ENCODE results near the gene P3H4.

The P3H4 gene

DNA sequence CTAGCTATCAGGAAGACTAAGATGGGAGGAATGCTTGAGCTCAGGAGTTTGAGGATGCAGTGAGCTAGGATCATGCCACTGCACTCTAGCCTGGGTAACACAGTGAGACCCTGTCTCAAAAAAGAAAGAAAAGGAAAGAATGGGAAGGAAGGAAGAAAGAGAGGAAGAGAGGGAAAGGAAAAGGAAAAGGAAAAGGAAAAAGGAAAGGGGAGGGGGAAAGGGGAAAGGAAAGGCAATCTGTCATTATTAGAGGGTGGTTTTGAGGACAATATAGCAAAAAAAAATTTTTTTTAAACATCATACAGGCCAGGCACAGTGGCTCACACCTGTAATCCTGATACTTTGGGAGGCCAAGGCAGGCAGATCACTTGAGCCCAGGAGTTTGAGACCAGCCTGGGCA lies 45.6 kb downstream of the P3H4 start:
- TF ChIP-seq, protein P1, sequence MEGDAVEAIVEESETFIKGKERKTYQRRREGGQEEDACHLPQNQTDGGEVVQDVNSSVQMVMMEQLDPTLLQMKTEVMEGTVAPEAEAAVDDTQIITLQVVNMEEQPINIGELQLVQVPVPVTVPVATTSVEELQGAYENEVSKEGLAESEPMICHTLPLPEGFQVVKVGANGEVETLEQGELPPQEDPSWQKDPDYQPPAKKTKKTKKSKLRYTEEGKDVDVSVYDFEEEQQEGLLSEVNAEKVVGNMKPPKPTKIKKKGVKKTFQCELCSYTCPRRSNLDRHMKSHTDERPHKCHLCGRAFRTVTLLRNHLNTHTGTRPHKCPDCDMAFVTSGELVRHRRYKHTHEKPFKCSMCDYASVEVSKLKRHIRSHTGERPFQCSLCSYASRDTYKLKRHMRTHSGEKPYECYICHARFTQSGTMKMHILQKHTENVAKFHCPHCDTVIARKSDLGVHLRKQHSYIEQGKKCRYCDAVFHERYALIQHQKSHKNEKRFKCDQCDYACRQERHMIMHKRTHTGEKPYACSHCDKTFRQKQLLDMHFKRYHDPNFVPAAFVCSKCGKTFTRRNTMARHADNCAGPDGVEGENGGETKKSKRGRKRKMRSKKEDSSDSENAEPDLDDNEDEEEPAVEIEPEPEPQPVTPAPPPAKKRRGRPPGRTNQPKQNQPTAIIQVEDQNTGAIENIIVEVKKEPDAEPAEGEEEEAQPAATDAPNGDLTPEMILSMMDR (IDR thresholded peaks at IDR 0.05; ENCODE audit: insufficient read depth, low read depth, low read length, missing control alignments), result no peak
- no peak for DNase-seq (ENCODE audit: low read depth)

DNA sequence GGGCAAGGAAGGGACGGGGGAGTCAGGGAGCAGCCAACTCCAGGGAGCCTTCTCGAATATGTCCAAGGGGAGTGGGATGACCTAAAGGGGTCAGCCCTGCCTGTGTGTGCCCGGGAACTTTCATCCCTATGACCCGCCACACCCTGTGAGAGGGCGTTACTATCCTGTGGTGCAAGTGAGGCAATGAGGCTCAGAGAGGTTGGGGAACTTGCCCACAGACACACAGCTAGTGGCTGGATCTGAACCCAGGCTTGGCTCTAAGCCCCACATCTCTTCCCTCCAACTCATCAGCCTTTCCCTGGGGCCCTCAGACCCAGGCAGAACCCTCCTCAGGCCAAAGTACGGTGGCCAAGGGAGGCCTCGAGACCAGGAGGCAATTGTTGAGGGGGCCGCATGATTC lies 48.4 kb downstream of the P3H4 start:
- TF ChIP-seq, protein P1 (IDR thresholded peaks at IDR 0.05; ENCODE audit: insufficient read depth, low read depth, low read length, missing control alignments), result no peak
- no peak for DNase-seq (ENCODE audit: low read depth)
- no peak overlapping the region for H3K4me3 ChIP-seq (ENCODE audit: low read length)

More for the DNA sequence above, 45.6 kb downstream of the P3H4 start:
- no peak overlapping the region for H3K4me3 ChIP-seq (ENCODE audit: low read length)

DNA sequence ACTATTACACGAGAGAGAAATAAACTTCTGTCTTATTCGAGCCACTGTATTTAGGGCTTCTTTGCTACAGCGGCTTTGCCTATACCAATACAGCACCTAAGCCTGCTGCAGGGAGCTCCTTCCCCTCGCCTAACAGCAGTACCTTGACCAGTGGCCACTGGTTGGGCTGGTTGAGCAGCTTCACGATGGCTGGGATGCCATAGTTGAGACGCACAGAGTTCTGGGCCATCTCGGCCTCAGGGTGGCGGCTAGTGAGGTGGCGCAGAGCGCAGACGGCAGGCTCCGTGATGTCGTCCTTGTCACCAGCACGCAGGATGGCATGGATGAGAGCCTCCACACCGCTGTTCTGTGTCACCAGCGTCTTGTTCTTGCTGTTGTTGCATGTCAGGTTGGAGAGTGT lies 48.9 kb downstream of the P3H4 start:
- H3K4me3 ChIP-seq (ENCODE audit: low read length), result no peak overlapping the region
- TF ChIP-seq, protein P1 (IDR thresholded peaks at IDR 0.05; ENCODE audit: insufficient read depth, low read depth, low read length, missing control alignments), result no peak
- no peak for DNase-seq (ENCODE audit: low read depth)

DNA sequence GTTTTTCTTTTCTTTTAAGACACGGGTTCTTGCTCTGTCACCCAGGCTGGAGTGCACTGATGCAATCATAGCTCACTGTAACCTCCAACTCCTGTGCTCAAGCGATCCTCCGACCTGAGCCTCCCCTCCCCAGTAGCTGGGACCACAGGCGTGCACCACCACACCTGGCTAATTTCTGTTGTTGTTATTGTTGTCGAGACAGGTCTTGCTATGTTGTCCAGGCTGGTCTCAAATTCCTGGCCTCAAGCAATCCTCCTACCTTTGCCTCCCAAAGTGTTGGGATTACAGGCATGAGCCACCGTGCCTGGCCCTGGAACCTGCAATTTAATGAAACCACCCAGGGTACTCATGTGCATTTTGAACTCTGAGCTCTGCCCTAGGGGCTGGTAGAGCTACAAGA lies 49.4 kb downstream of the P3H4 start:
- DNase-seq (ENCODE audit: low read depth), result no peak
- TF ChIP-seq, protein P1 (IDR thresholded peaks at IDR 0.05; ENCODE audit: insufficient read depth, low read depth, low read length, missing control alignments), result no peak

DNA sequence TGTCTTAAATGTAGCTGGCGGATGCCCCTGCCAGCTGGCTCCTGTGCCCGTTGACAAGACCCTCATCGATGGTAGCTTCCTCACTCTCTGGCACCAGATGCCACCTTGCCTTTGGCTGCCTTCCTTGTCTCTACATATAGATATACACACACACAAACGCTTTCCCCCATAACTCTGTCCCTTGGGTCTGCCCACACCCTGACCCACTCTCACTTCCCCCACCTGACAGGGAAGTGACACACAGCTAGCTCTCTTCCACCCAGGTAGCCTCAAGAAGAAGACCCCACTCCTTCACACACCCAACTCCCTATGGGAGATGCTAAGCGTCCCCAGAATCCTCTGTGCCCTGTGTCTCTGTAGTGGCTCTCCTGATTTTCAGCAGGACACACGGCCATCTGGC lies 50.9 kb downstream of the P3H4 start:
- H3K4me3 ChIP-seq (ENCODE audit: low read length), result no peak overlapping the region
- no peak for DNase-seq (ENCODE audit: low read depth)
- TF ChIP-seq, protein P1 (IDR thresholded peaks at IDR 0.05; ENCODE audit: insufficient read depth, low read depth, low read length, missing control alignments), result no peak

More for the DNA sequence above, 49.4 kb downstream of the P3H4 start:
- no peak overlapping the region for H3K4me3 ChIP-seq (ENCODE audit: low read length)

DNA sequence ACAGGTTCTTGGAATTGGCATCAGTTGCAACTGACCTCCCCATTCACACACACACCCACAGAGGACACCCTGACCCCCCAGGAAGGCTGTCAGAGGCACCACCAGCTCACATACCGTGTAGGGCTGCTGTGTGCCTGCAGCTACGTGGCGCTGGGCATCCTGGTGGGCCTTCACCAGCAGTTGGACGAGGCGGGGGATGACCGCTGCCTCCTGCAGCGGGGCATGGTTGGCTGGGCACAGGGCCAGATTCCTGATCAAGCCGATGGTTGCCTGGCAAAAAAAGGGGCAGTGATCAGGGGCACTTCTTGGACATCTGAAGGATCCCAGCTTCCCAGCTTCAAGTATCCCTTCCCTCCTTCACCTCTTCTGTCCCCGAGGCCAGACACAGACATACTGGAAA lies 53.1 kb downstream of the P3H4 start:
- DNase-seq (ENCODE audit: low read depth), result no peak
- TF ChIP-seq, protein P1 (IDR thresholded peaks at IDR 0.05; ENCODE audit: insufficient read depth, low read depth, low read length, missing control alignments), result no peak

DNA sequence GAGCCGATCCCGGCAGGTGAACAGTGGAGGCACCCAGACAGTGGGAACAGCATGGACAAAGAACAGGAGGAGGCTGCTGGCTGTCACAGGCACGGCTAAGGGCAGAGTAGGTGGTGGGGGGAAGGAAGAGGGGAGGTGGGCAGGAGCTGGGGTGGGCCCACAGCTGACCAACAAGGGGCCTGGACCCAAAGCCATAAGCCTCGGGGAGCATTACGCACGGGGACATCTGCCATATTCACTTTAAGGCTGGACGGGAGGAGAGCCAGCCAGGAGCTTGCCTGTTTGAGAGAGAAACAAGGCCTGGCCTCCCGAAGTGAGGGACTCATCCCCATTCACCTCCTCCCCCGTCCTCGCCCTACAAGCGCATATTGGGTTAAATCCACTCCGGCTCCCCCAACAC lies 57.7 kb downstream of the P3H4 start:
- no peak for DNase-seq (ENCODE audit: low read depth)
- TF ChIP-seq, protein P1 (IDR thresholded peaks at IDR 0.05; ENCODE audit: insufficient read depth, low read depth, low read length, missing control alignments), result no peak
- H3K4me3 ChIP-seq (ENCODE audit: low read length), result no peak overlapping the region

More for the DNA sequence above, 53.1 kb downstream of the P3H4 start:
- H3K4me3 ChIP-seq (ENCODE audit: low read length), result no peak overlapping the region

All from epithelial cell of esophagus (primary cell).